Keratinocyte (primary cell): ENCODE data around the gene CYP27B1.

Experiments
- CTCF ChIP-seq, 3 experiments: IDR thresholded peaks in 1 of 3; conservative IDR thresholded peaks in 1 of 3; optimal IDR thresholded peaks in 1 of 3; 2 replicates in 2 of 3; 3 replicates in 1 of 3; pipeline versions ENCODE3 to v1.5.1; 2011; ENCODE audit warnings: low read length in 3 of 3, mild to moderate bottlenecking in 3 of 3, moderate library complexity in 2 of 3, control low read depth in 1 of 3, inconsistent platforms in 1 of 3; ENCODE audit not compliant: insufficient read depth in 2 of 3; ENCODE audit errors: extremely low read depth in 1 of 3
- EZH2 ChIP-seq: IDR thresholded peaks from one replicate; pipeline ENCODE4 v1.6.1; 2012; ENCODE audit warnings: inconsistent platforms, mild to moderate bottlenecking, low read length, moderate library complexity

DNA sequence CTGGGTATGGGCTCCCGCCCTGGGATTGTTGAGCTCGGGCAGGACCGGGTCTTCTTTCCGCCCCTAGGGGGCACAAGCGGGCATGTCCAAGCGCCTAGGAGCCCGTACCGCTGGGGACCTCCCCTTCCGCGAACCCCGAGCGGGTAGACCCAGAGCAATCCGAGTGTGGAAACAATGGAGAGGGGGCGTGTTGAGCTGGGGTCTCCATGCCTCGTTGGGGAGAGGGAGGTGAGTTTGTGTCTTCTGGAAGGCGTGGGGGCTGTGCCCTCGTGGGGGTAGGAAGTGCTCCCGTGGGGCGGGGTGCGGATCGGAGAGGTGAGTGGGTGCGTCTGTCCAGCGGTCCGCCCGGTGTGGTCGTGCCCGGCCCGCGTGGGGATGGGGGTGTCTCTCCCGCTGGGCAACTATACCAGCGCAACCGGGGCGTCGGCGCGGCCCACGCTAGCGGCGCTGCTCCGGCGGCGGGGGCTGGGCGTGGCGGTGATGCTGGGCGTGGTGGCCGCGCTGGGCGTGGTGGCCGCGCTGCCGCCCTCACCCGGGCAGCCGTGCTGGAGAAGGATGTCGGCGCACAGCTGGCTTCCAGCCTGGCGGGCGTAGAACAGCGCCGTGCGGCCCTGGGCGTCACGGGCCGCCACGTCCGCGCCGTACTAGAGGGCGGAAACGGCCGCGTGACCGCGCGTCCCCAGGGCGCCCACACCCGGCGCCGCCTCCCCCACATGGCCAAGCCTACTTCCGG is 40.6 kb downstream of the CYP27B1 start:
- TF ChIP-seq CTCF (optimal IDR thresholded peaks at IDR 0.05 in 1 of 3, IDR thresholded peaks at IDR 0.05 in 1 of 3, conservative IDR thresholded peaks at IDR 0.05 in 1 of 3; ENCODE audit: extremely low read depth in 1 of 3, insufficient read depth in 2 of 3, low read length in 3 of 3) = peak; percentile 71 to 94 (median 81)
- TF ChIP-seq EZH2 = no peak
